GM15510 (cell line): ENCODE results near the gene EYS.

ENCODE experiments used
- POLR2A ChIP-seq: IDR thresholded peaks from 3 replicates; pipeline ENCODE4 v1.6.1; 2011; ENCODE audit warnings: borderline replicate concordance; ENCODE audit not compliant: insufficient read length; ENCODE audit errors: extremely low read depth

Gene EYS

GRCh38 chr6:64250126-64250525, 1456.9 kb downstream of the EYS start:
- TF ChIP-seq POLR2A, result no peak

GRCh38 chr6:64249115-64249514, 1457.9 kb downstream of the EYS start:
- TF ChIP-seq POLR2A, result no peak

- no peak for TF ChIP-seq POLR2A
Measured at GRCh38 chr6:64243618-64244017, 1463.4 kb downstream of the EYS start.

DNA sequence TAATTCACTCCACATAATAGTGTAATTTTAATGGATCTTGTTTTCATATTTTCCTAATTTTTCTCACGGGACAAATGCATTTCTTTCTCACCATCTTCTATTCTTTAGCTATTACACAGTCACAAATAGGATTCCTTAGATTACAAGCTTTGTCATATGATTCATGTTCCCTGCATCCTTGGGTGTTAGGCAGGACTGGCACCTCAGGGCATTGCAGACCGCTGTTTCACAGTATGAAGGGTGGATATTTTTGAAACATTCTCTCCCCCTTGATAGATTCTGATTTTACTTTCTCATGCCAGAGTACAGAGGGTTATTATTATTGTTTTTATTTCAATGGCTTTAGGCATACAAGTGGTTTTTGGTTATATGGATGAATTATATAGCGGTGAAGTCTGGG, 1469.0 kb downstream of the EYS start:
- no peak for TF ChIP-seq POLR2A

GRCh38 chr6:64233746-64234145, 1473.3 kb downstream of the EYS start:
- TF ChIP-seq POLR2A, result no peak

DNA sequence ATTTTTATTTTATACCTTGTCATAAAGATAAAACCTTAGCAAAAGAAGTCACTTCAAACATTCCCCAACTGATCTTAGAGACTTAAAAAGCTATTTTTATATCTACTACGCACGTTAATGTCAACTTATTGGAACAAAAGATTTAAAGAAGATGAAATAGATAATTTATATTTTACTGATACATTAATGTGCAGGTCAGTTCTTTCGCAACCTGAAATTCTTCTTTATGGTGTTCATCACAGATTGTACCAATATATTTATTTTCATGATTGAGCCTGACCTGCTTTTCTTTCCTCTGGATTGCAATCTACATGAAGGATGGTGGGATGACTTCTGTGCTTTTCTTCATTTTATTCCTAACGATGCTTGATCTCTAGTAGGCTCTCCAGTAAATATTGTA, 1475.1 kb downstream of the EYS start:
- TF ChIP-seq POLR2A, result no peak

- TF ChIP-seq POLR2A, result no peak
Measured at GRCh38 chr6:64230530-64230929, 1476.5 kb downstream of the EYS start.

DNA sequence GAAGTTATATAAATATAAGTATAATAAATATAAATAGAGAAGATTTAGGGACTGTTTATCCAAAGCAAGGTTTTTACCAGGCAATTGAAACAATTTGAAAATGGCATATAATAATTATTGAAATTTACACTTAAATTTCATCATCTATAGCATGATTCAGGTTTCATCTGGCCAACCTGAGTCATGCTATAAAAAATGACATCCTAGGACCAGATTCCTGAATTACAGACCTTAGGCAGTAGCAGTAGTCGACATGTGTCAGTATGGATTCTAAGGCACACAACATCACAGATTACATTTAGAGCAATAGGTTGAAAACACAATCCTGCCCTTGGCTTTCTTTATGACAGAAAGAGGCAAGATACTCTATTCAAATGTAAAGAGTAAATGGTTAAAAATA, 1479.2 kb downstream of the EYS start:
- no peak for TF ChIP-seq POLR2A

GRCh38 chr6:64225503-64225902, 1481.5 kb downstream of the EYS start:
- no peak for TF ChIP-seq POLR2A

DNA sequence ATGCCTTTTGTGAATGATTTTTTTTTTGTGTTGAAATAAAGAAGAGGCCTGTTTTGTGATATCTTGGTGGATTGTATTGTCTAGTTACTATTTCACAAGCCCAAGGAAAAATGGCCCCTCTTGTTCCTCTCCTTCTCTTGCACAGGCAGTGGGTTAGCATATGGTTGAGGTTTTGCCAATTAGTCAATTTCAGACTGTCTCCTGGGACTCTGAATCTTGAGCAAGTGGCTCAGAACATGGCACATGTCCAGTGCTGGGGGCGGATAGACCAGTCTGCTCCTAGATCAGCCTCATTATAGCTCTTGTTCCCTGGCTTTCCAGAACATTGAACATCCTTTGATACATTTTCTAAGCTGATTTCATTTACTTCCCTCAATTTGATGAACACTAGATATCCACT, 1482.2 kb downstream of the EYS start:
- no peak for TF ChIP-seq POLR2A

DNA sequence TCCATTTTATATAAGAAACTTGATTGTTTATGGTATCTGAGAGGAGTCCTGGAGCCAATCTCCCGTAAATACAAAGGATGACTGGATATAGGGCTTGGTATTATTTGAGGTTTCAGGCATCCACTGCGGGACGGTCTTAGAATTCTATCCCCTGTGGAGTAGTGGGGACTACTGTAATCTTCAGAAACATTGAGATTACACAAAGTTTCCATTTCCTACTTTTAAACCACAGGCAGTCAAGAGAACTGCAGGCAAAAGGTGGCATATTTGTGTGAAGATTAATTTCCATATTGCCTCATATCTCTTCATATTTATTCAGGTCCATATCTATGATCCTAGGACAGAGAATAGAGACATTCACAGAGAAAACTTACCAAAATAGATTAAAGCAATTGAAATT, 1485.2 kb downstream of the EYS start:
- TF ChIP-seq POLR2A, result no peak

DNA sequence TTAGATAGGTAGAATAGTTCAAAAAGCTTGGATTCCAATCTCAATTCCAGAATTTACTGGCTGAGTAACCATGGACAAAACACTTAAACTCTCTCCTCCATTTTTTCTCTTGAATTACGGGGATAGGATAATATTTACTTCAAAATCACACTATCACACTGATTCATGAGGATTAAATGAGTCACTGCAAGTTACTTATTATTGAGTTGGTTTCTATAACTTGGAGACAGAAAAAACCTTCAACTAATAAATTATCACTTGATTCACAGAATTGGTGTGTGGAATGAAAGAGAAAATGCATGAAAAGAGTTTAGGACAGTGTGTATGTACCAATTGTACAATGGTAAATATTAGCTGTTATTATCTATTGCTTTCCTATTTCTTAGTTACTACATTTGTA, 1486.2 kb downstream of the EYS start:
- no peak for TF ChIP-seq POLR2A

- TF ChIP-seq POLR2A, result no peak
Measured at GRCh38 chr6:64217721-64218620, 1489.1 kb downstream of the EYS start.

DNA sequence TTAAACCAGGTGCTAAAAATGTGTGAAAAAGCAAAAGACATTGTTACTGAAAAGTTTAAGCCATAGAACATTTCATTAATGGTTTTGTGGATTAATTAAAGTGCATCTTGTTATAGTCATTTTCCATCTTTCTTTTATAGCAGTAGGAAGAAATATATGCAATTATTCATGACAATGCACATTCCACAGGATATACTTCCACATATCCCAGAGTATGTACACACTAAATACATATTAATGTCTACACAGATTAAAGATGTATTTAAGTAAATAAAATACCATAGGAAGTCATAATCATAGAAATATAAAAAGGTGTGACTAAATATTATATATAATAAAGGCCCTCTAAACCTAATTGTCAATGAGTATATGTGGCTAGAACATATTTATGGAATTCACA, 1492.7 kb downstream of the EYS start:
- no peak for TF ChIP-seq POLR2A

DNA sequence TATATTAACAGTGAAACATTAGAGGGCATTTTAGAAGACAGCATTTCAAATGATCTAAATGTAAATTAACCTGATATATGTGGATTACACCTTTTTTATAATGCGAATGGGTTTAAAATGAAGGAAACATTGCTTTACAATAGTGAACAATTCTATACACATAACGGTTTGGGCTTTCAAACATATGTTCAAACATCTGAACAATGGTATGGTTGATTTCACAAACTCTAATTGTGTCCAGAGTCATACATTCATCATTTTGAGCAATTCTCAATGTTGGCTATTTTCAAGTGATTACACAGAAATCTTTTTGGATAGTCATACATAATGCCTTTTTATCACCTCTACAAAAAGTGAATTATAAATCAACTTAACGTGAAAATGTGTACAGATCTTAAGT, 1493.3 kb downstream of the EYS start:
- TF ChIP-seq POLR2A, result no peak

GRCh38 chr6:64197246-64197645, 1509.8 kb downstream of the EYS start:
- TF ChIP-seq POLR2A, result no peak
